Glomerular visceral epithelial cell (primary cell): ENCODE data around the gene MBNL2.

Experiments
- DNase-seq: peaks from one replicate; pipeline ENCODE4 v3.0.0-alpha.2; 2016; ENCODE audit errors: extremely low spot score

The MBNL2 gene

GRCh38 chr13:97253581-97254293 lies 31.6 kb downstream of the MBNL2 start:
- DNase-seq: no peak

DNA sequence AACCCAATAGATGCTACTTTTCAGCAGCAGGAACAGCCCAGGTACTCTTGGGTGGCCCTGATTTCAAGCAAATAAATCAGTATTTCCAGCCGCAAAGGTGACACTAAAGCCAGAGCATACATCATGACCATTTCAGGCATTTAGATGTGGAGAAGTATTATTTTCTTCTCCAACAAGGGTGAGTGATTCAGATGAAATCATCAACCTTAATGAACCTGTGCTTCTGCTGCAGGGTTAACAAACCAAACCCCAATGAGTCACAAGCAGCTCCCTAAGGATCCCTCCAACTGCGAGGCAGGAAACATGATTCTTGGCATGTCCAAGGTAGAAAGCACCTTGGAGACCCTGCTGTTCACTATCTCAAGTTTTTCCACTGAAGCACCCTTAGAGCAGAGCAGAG lies 32.7 kb downstream of the MBNL2 start:
- peak; percentile 80 for DNase-seq

DNA sequence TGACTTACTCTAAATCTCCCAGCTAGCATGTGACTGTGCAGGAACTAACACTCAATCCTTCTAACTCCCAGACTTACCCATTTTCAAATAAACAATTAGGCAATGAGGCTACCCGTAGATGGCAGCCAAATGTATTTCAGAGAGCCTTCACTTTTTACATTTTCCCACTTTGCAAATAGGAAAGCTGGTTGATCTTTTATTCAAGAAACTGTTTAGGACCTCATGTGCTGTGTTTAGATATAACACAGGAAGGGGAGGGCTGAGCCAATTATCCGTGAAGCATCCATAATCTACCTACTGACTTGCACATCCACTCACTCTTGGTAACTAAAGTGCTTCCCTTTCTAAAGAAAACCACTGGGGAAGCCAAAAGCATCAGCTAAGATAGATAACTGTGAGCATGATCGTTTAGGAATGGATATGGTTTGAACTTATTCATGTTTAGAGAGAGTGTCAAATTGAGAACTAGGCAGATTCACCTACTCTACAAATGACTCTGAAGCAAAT lies 33.4 kb downstream of the MBNL2 start:
- DNase-seq: no peak

GRCh38 chr13:97256343-97256783 lies 34.2 kb downstream of the MBNL2 start:
- DNase-seq: peak; percentile 84

DNA sequence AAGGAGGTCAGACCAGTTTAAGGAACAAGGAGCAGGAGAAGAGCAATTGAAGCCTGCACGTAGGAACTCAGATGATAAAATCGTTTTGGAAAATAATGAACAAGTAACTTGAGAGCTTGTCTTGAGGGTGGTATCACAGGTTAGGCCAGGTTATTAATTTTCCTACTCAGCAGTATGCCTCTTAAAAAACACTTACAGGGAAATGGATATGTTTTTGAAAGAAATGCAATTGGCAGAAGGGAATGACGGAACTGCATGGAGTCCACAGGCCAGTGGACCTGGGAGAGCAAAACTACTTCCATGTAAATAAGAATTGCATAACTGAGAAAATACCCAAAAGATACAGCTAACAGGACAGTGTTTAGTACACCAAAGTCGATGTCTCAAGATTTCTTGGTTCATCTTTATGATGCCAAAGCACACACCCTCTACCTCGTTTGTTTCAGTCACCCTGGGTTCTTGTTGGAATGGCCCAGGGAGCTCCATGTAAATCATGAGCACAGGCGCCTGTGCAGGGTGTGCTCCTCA lies 35.2 kb downstream of the MBNL2 start:
- no peak for DNase-seq

DNA sequence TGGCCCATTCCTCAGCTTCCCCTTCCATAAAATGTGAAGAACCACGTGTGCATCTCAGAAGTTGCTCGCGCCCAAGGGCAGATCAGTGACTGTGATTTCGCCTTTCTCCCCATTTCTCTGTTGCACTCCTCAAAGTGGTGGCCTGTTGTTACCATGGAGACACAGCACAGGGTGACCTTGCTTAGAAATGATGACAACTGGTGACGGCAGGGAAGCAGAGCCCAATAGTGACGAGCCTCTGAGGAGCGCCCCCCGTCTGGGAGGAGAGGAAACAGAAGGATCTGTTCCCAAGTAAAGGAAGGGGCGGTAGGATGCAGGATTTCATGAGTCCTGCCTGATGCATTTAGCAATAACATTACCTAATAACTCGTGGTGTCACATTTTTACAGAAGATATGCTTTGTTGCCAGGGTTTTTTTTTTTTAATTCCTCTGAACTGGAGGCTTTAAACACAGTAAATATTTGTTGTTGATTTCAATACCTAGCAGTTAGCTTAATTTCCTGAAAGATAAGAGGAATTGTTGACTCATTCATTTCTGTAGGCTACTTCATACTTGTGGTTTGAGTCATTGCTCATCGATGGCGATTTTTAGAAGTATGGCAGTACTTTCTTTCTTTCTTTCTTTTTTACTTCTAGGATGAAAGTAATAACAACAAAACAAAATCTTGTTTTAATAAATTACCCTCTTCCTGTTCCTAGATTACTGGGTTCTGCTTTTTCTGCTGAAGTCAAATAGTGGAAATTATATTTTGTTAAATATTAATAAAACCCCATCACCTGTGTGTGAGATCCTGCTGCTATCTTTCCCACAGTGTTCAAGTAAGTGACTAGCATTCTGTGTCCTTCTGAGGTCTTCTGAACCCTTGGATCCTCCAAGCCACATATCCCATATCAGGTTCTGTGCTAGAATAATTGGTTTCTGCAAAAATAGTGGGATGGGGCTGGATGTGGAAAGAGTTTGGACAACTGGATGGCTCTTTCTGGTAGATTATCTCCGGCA lies 36.0 kb downstream of the MBNL2 start:
- peak; percentile 66 for DNase-seq

- DNase-seq: no peak
Observed at GRCh38 chr13:97258801-97259200, 36.7 kb downstream of the MBNL2 start.

- no peak for DNase-seq
Observed at GRCh38 chr13:97259410-97259797, 37.3 kb downstream of the MBNL2 start.

DNA sequence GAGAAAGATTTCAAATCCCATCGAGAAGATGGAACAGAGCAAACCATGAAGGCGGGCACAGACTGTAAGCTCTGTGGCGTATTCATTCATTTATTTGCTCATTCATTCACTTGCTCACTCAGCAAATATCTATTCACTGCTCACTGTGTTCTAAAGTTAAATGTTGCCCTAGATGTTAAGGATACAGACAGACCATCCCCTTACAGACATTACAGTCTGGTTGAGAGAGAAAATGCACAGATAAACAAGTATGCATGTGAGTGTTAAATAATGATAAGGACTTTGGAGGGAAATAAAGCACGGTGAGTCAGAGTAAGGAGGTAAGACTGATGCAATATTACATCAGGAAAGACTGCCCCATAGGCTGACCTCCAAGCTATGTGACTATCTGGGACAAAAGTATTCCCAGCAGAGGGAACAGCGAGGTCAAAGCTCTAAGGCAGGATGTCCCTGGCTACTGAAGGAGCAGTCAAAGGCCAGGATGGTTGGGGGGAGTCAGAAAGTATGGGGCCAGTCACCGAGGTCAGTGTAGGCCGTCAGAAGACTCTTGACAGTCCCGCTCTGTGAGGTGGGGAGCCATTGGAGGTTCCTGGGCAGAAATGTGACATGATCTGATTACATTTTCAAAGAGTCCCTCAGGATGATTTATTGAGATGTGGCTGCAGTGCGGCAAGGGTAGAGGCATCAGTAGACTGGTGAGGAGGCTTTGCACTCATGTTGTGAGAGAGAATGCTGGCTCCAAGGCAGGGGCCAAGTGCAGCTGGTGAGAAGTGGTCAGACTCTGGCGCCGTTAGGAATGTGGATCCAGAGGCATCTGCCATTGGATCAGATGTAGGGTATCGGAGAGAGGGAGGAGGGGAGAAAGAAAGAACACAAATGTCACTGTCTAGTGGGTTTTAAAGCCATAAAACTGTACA lies 37.9 kb downstream of the MBNL2 start:
- DNase-seq: no peak

DNA sequence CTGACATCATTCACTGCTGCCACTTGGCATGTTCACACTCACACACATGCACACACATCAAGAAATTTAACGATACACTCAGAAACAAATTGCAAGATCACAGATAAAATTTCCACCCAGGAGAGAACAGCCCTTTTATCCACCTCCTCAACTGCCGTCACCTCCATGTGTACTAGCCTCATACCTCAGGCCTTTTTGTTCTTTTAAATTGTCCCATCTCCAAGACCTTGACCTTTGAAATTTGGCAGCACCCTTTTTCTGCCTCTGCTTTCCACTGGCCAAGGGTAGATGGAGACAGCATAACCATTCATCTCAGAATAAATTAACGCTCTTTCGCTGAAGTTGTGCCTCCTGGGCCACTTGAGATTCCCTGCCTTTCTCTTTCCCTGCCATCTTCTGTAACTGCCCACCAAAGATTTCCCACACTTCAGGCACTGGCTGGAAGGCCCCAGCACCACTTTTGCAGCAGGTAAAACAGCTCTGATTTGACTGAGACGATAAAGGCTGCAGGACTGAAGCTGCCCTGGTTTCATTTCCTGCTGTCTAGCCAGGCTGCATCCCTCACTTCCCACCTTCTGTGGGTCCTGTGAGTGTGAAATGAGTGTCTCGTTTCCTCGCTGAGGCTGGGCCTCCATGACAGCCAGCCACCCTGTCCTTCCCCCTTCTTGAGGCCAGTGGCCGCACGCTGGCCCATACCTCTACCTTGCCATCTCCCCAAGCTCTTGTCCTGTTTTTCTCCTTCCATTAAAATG lies 39.3 kb downstream of the MBNL2 start:
- no peak for DNase-seq

- no peak for DNase-seq
Observed at GRCh38 chr13:97262058-97262457, 39.9 kb downstream of the MBNL2 start.

GRCh38 chr13:97263160-97263559 lies 41.0 kb downstream of the MBNL2 start:
- no peak for DNase-seq

GRCh38 chr13:97264663-97265062 lies 42.5 kb downstream of the MBNL2 start:
- no peak for DNase-seq

DNA sequence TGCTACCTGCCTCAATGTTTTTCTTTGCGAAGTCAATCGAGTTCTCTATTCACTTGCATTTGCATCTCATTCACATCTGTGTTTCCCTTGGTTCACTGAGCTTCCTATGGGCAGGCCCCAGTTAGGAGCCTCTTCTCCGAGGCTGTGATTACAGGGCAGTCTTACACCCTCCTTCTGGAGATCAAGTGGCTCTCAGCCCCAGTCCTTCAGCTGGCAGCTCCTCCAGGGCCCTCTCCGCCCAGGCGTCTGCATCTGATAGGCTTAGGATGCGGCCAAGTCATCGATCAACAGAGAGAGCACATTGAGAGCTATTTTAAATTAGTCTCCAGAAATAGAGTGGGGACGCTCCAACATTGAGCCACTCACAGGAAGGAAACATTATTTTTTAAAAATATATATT lies 44.2 kb downstream of the MBNL2 start:
- DNase-seq: no peak

DNA sequence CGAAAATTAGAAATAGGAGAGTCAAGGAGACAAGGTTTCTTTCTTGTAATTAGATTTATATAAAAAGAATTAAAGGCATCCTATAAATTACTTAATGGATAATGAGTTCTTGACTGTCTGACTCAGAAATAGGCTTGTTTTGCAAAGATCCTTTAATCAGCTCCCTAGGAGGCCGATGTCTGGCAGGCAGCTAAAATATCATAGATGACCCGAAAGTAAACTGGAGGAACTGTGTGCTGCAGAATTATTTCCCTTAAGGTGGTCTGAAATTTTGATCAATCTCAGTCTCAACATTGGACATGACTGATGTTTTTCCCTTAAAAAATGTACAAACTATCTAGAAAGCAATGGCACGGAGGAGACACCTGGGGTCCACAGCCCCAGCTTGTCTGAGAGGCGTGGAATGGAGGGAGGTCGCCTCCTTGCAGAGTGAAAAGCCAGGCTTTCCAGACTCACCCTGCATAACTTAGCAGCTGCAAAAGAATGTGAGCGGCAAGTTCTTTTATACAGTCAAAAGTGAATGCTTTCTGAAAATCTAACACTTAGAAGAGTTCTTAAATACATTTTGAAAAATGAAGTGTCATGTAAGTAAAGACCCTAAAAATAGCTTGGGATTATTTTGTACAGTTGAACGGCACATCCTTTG lies 44.8 kb downstream of the MBNL2 start:
- DNase-seq: no peak

- no peak for DNase-seq
Observed at GRCh38 chr13:97267418-97268059, 45.4 kb downstream of the MBNL2 start.

GRCh38 chr13:97268772-97269171 lies 46.6 kb downstream of the MBNL2 start:
- no peak for DNase-seq

DNA sequence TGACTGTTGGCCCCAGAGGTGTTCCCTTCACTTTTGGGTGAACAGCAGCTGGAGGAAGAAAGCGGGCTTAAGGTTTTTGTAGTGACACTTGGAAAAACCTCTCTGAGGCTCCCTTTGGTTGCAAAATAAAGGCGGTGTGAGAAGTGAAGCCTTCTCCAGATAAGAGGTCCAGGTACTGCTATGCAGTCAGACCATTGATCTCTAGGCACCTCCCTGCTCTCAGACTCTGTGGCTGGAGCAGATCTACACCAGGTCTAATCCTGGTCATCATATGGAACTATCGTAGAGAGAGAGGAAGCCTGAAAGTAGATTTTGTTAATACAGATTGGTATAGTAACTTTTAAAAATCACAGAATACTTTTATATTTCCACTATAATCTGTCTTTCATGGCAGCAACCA lies 47.5 kb downstream of the MBNL2 start:
- DNase-seq: no peak

DNA sequence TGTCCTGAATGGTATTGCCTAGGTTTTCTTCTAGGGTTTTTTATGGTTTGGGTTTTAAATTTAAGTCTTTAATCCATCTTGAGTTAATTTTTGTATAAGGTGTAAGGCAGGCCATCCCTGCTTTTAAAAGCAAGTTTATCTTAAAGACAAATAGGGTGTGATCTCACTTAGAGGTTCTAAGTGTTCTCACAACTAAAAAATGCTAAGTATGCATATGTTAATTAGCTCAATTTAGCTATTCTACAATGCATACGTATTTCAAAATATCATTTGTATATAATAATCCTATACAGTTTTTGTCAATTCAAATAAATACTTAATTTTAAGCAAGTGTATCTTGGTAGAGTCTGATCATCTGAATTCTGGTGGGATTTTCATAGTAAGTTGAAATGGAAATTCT lies 50.4 kb downstream of the MBNL2 start:
- no peak for DNase-seq
